SK-N-MC (cell line): Measurements from ENCODE around the gene EVL.

ENCODE experiments used
- DNase-seq: peaks from one replicate; pipeline ENCODE4 v3.0.0-alpha.2; 2011; ENCODE audit warnings: low read depth, low spot score
- H3K27ac ChIP-seq: fragments of 200-600 bp; sonication (generic); 2 replicates; pipeline ENCODE4 v1.5.1; 2016; ENCODE audit warnings: mixed run types
- H3K36me3 ChIP-seq: fragments of 200-600 bp; sonication (generic); 2 replicates; pipeline ENCODE4 v1.6.1; 2017; ENCODE audit warnings: antibody characterized with exemption, low read length, mixed read lengths; ENCODE audit not compliant: insufficient read depth
- H3K4me3 ChIP-seq: fragments of 200-600 bp; sonication (generic); 2 replicates; pipeline ENCODE4 v1.5.1; 2016
- H3K9ac ChIP-seq: fragments of 200-600 bp; sonication (generic); 2 replicates; pipeline ENCODE4 v1.8.0; 2017; ENCODE audit warnings: mixed run types, mixed read lengths; ENCODE audit not compliant: insufficient read length
- H3K9me3 ChIP-seq: fragments of 200-600 bp; sonication (generic); 2 replicates; pipeline ENCODE4 v1.6.1; 2017; ENCODE audit warnings: low read depth, mild to moderate bottlenecking, antibody characterized with exemption, low read length, moderate library complexity, mixed read lengths
- EZH2 ChIP-seq: fragments of 200-600 bp; sonication (generic); IDR thresholded peaks from one replicate; pipeline ENCODE4 v1.6.1; 2017; ENCODE audit warnings: antibody characterized with exemption
- FOXP2 ChIP-seq: optimal IDR thresholded peaks from 2 replicates; pipeline ENCODE3; 2011; ENCODE audit warnings: mild to moderate bottlenecking, moderate library complexity; ENCODE audit not compliant: insufficient read depth; ENCODE audit errors: extremely low read length, control extremely low read depth
- POLR2AphosphoS5 ChIP-seq: IDR thresholded peaks from 2 replicates; pipeline ENCODE4 v1.6.1; 2012; ENCODE audit warnings: mild to moderate bottlenecking, low read depth, low read length, borderline replicate concordance

Gene EVL

GRCh38 chr14:100104523-100105300 is 39.5 kb downstream of the EVL start:
- TF ChIP-seq FOXP2 (no peak), POLR2AphosphoS5 (no peak), EZH2 (no peak)
- Histone ChIP-seq H3K27ac (peak overlapping the region; percentile 77), H3K9ac (no peak overlapping the region), H3K36me3 (no peaks in the 10 kb centered on the region), H3K9me3 (no peaks in the 10 kb centered on the region), H3K4me3 (peak overlapping the region; percentile 31; the same call in 1 of the 2 replicates)
- peak; percentile 70 for DNase-seq

- H3K4me3 ChIP-seq: no peak overlapping the region
- H3K9ac ChIP-seq: no peak overlapping the region
- TF ChIP-seq EZH2 (no peak), FOXP2 (no peak), POLR2AphosphoS5 (no peak)
- H3K27ac ChIP-seq: no peak overlapping the region
- no peak for DNase-seq
- no peaks in the 10 kb centered on the region for H3K9me3 ChIP-seq
- no peaks in the 10 kb centered on the region for H3K36me3 ChIP-seq
Observed at GRCh38 chr14:100105357-100106169, 40.3 kb downstream of the EVL start.

- DNase-seq: no peak
- H3K36me3 ChIP-seq: no peaks in the 10 kb centered on the region
- no peak for TF ChIP-seq EZH2
- H3K9ac ChIP-seq: no peak overlapping the region
- H3K9me3 ChIP-seq: no peaks in the 10 kb centered on the region
- no peak overlapping the region for H3K4me3 ChIP-seq
- H3K27ac ChIP-seq: no peak overlapping the region
Observed at GRCh38 chr14:100106250-100107112, 41.3 kb downstream of the EVL start.

GRCh38 chr14:100107236-100107635 is 42.0 kb downstream of the EVL start:
- no peak overlapping the region for H3K9ac ChIP-seq
- no peak overlapping the region for H3K4me3 ChIP-seq
- TF ChIP-seq EZH2: no peak
- no peak for TF ChIP-seq POLR2AphosphoS5
- TF ChIP-seq FOXP2: no peak
- H3K27ac ChIP-seq: no peak overlapping the region
- no peaks in the 10 kb centered on the region for H3K9me3 ChIP-seq
- H3K36me3 ChIP-seq: no peaks in the 10 kb centered on the region
- no peak for DNase-seq

GRCh38 chr14:100108042-100108825 is 43.0 kb downstream of the EVL start:
- DNase-seq: no peak
- H3K36me3 ChIP-seq: no peaks in the 10 kb centered on the region
- H3K9me3 ChIP-seq: no peaks in the 10 kb centered on the region
- H3K9ac ChIP-seq: no peak overlapping the region
- no peak for TF ChIP-seq POLR2AphosphoS5
- TF ChIP-seq EZH2: no peak
- no peak for TF ChIP-seq FOXP2
- no peak overlapping the region for H3K27ac ChIP-seq
- H3K4me3 ChIP-seq: no peak overlapping the region

- Histone ChIP-seq H3K9me3 (no peaks in the 10 kb centered on the region), H3K9ac (no peak overlapping the region), H3K27ac (no peak overlapping the region), H3K36me3 (no peaks in the 10 kb centered on the region), H3K4me3 (no peak overlapping the region)
- TF ChIP-seq POLR2AphosphoS5 (no peak), EZH2 (no peak), FOXP2 (no peak)
- no peak for DNase-seq
Observed at GRCh38 chr14:100108840-100109593, 43.8 kb downstream of the EVL start.

- Histone ChIP-seq H3K36me3 (no peaks in the 10 kb centered on the region), H3K4me3 (no peak overlapping the region), H3K27ac (no peak overlapping the region), H3K9me3 (no peaks in the 10 kb centered on the region), H3K9ac (no peak overlapping the region)
- TF ChIP-seq FOXP2 (no peak), EZH2 (no peak), POLR2AphosphoS5 (no peak)
- DNase-seq: no peak
Observed at GRCh38 chr14:100109594-100109955, 44.4 kb downstream of the EVL start.
